Bronchial epithelial cell (primary cell): ENCODE results near the gene MPRIP. TPM values are rescaled to one million over a fixed set of nuclear protein-coding genes. Genes with fewer than 3 reads are reported as not detected.
"Not testable (repeated sequence)": the region's sequence is repeated elsewhere in the genome, so short reads cannot be mapped to it uniquely, and the experiment has no call there.

Experiments
- DNase-seq: peaks from one replicate; pipeline ENCODE4 v3.0.0-alpha.2; 2010; ENCODE audit warnings: low read depth
- FAIRE-seq: peaks from 2 replicates; lab custom pipeline; 2011; peaks lifted over from hg19 to GRCh38; lab: Jason Lieb, UNC
- H3K27me3 ChIP-seq: 2 replicates; pipeline ENCODE4 v1.5.1; 2011; ENCODE audit warnings: low read length; ENCODE audit not compliant: control insufficient read depth, insufficient read depth
- H3K36me3 ChIP-seq: 2 replicates; pipeline ENCODE4 v1.5.1; 2011; ENCODE audit warnings: low read length; ENCODE audit not compliant: control insufficient read depth, insufficient read depth
- H3K4me3 ChIP-seq: 2 replicates; pipeline ENCODE4 v1.5.1; 2011; ENCODE audit warnings: mild to moderate bottlenecking, low read depth, low read length, control low read depth
- CTCF ChIP-seq: IDR thresholded peaks from 2 replicates; pipeline ENCODE4 v1.5.1; 2011; ENCODE audit warnings: mild to moderate bottlenecking, moderate library complexity, low read length, control low read depth, inconsistent platforms; ENCODE audit not compliant: insufficient read depth, severe bottlenecking
- total RNA-seq: library from RNA; depleted of rRNA; stranded (reverse); fragments of >200 nt; gene quantifications from 2 replicates; pipeline ENCODE4 v1.2.1, GENCODE V29; 2014

MPRIP gene
- total RNA-seq, 1 donor from 2014 or later = 183 TPM

- no peak for TF ChIP-seq CTCF
- no peaks in the 10 kb centered on the region for H3K27me3 ChIP-seq
- FAIRE-seq (no peak), DNase-seq (peak; percentile 55)
- no peaks in the 10 kb centered on the region for H3K36me3 ChIP-seq
- no peak overlapping the region for H3K4me3 ChIP-seq
Measured at GRCh38 chr17:17189559-17189958, 147.3 kb downstream of the MPRIP start.

- no peaks in the 10 kb centered on the region for H3K36me3 ChIP-seq
- no peaks in the 10 kb centered on the region for H3K27me3 ChIP-seq
- H3K4me3 ChIP-seq = no peak overlapping the region
- FAIRE-seq (no peak), DNase-seq (no peak)
- no peak for TF ChIP-seq CTCF
Measured at GRCh38 chr17:17190188-17190587, 147.9 kb downstream of the MPRIP start.

GRCh38 chr17:17191346-17191792, 149.1 kb downstream of the MPRIP start:
- DNase-seq = peak; percentile 43
- FAIRE-seq = no peak

GRCh38 chr17:17191961-17192381, 149.7 kb downstream of the MPRIP start:
- Histone ChIP-seq H3K36me3 (no peaks in the 10 kb centered on the region), H3K4me3 (no peak overlapping the region), H3K27me3 (no peaks in the 10 kb centered on the region)
- DNase-seq = no peak
- TF ChIP-seq CTCF = no peak
- FAIRE-seq = no peak

More at GRCh38 chr17:17191346-17191792, 149.1 kb downstream of the MPRIP start:
- no peak for TF ChIP-seq CTCF
- no peaks in the 10 kb centered on the region for H3K36me3 ChIP-seq
- no peak overlapping the region for H3K4me3 ChIP-seq
- no peaks in the 10 kb centered on the region for H3K27me3 ChIP-seq

- H3K4me3 ChIP-seq, FAIRE-seq, H3K27me3 ChIP-seq, DNase-seq, H3K36me3 ChIP-seq: not testable (repeated sequence)
Measured at GRCh38 chr17:17195466-17195865, 153.2 kb downstream of the MPRIP start.

- no peak for TF ChIP-seq CTCF
- DNase-seq = no peak
- no peak overlapping the region for H3K4me3 ChIP-seq
- no peaks in the 10 kb centered on the region for H3K36me3 ChIP-seq
- no peaks in the 10 kb centered on the region for H3K27me3 ChIP-seq
- no peak for FAIRE-seq
Measured at GRCh38 chr17:17196776-17197175, 154.5 kb downstream of the MPRIP start.
